Liver (tissue), 9 donors: ENCODE results near the gene CNTN3. TPM values are rescaled to one million over a fixed set of nuclear protein-coding genes. Genes with fewer than 3 reads are reported as not detected.

Experiments used
- DNase-seq: peaks from one replicate; pipeline ENCODE4 v3.0.0-alpha.2; 2017; ENCODE audit warnings: low spot score
- H3K27ac ChIP-seq, 2 donors: one replicate each; pipeline ENCODE4 v1.7.0; 2013; ENCODE audit warnings: inconsistent platforms in 2 of 2, low read length in 2 of 2, control low read depth in 1 of 2, low read depth in 1 of 2, mild to moderate bottlenecking in 1 of 2
- H3K27me3 ChIP-seq, 4 donors: one replicate each; pipeline versions ENCODE4 v1.6.1 to v1.7.0; 2013; ENCODE audit warnings: low read length in 3 of 4, inconsistent platforms in 1 of 4, mild to moderate bottlenecking in 1 of 4, moderate library complexity in 1 of 4; ENCODE audit not compliant: control insufficient read depth in 4 of 4, insufficient read depth in 4 of 4
- H3K36me3 ChIP-seq, 4 donors: one replicate each; pipeline versions ENCODE4 v1.6.1 to v1.7.0; 2013; ENCODE audit warnings: low read length in 3 of 4, mild to moderate bottlenecking in 3 of 4, low read depth in 1 of 4, moderate library complexity in 1 of 4; ENCODE audit not compliant: control insufficient read depth in 4 of 4, insufficient read depth in 3 of 4
- H3K4me1 ChIP-seq, 4 donors: one replicate each; pipeline versions ENCODE4 v1.6.1 to v1.7.0; 2013; ENCODE audit warnings: low read length in 3 of 4, mild to moderate bottlenecking in 3 of 4, moderate library complexity in 1 of 4; ENCODE audit not compliant: control insufficient read depth in 4 of 4, insufficient read depth in 4 of 4
- H3K4me3 ChIP-seq, 3 donors: one replicate each; pipeline versions ENCODE4 v1.6.1 to v1.7.0; 2013; ENCODE audit warnings: low read length in 3 of 3, control low read depth in 1 of 3, low read depth in 1 of 3, mild to moderate bottlenecking in 1 of 3
- H3K9ac ChIP-seq, 2 donors: one replicate each; pipeline ENCODE4 v1.7.0; 2013; ENCODE audit warnings: low read length in 2 of 2, mild to moderate bottlenecking in 2 of 2, moderate library complexity in 2 of 2, control low read depth in 1 of 2, low read depth in 1 of 2
- H3K9me3 ChIP-seq, 4 donors: one replicate each; pipeline versions ENCODE4 v1.6.1 to v1.7.0; 2013; ENCODE audit warnings: low read length in 3 of 4; ENCODE audit not compliant: control insufficient read depth in 4 of 4
- EGR1 ChIP-seq, 2 donors: IDR thresholded peaks; 2 replicates each; pipeline ENCODE4 v1.6.1; 2016 to 2018; ENCODE audit warnings: antibody characterized with exemption in 2 of 2, low read depth in 2 of 2
- FOXA1 ChIP-seq: IDR thresholded peaks from 2 replicates; pipeline ENCODE4 v1.6.1; 2016; ENCODE audit warnings: antibody characterized with exemption
- FOXA2 ChIP-seq: IDR thresholded peaks from 2 replicates; pipeline ENCODE4 v1.6.1; 2016; ENCODE audit warnings: antibody characterized with exemption
- GABPA ChIP-seq, 2 donors: IDR thresholded peaks in 1 of 2; conservative IDR thresholded peaks in 1 of 2; 2 replicates each; pipeline ENCODE4 v1.6.1; 2016; ENCODE audit warnings: antibody characterized with exemption in 2 of 2, mild to moderate bottlenecking in 1 of 2, moderate library complexity in 1 of 2
- HNF4A ChIP-seq, 2 donors: conservative IDR thresholded peaks; 2 replicates each; pipeline ENCODE4 v1.6.1; 2016; ENCODE audit warnings: antibody characterized with exemption in 2 of 2, mild to moderate bottlenecking in 2 of 2
- HNF4G ChIP-seq: IDR thresholded peaks from 2 replicates; pipeline ENCODE4 v1.6.1; 2016; ENCODE audit warnings: antibody characterized with exemption
- JUND ChIP-seq, 2 donors: IDR thresholded peaks; 2 replicates each; pipeline ENCODE4 v1.6.1; 2016; ENCODE audit warnings: antibody characterized with exemption in 2 of 2
- NR2F2 ChIP-seq: IDR thresholded peaks from 2 replicates; pipeline ENCODE4 v1.6.1; 2016; ENCODE audit warnings: antibody characterized with exemption
- RAD21 ChIP-seq, 2 donors: IDR thresholded peaks; 2 replicates each; pipeline ENCODE4 v1.6.1; 2016; ENCODE audit warnings: antibody characterized with exemption in 2 of 2, mild to moderate bottlenecking in 2 of 2
- RXRA ChIP-seq, 2 donors: IDR thresholded peaks; 2 replicates each; pipeline ENCODE4 v1.6.1; 2017 to 2018; ENCODE audit warnings: antibody characterized with exemption in 2 of 2, mild to moderate bottlenecking in 1 of 2
- TAF1 ChIP-seq: conservative IDR thresholded peaks from 2 replicates; pipeline ENCODE4 v1.6.1; 2016; ENCODE audit warnings: antibody characterized with exemption, mild to moderate bottlenecking
- YY1 ChIP-seq: IDR thresholded peaks from 2 replicates; pipeline ENCODE4 v1.6.1; 2016; ENCODE audit warnings: antibody characterized with exemption, mild to moderate bottlenecking
- ZBTB33 ChIP-seq: IDR thresholded peaks from 2 replicates; pipeline ENCODE4 v1.6.1; 2016; ENCODE audit warnings: antibody characterized with exemption
- WGBS: extraction: QIAGEN DNeasy Blood & Tissue Kit; methylation state at CpG from one replicate; pipeline ENCODE4 v1.1.7; 2013; 5-methylcytosine and 5-hydroxymethylcytosine counted together
- polyA plus RNA-seq, 2 donors: library from polyadenylated mRNA; stranded (reverse) in 1 of 2; unstranded in 1 of 2; fragments of 200-250 nt in 1 of 2; fragments of >200 nt in 1 of 2; fragmentation: Nextera tagmentation in 1 of 2; extraction: Ambion mirVana in 1 of 2; gene quantifications; one replicate each; pipeline versions ENCODE4 v1.2.1 to v1.2.3, GENCODE V29; 2013 to 2015
- total RNA-seq, 2 donors: library from RNA; depleted of rRNA; stranded (reverse); fragments of >200 nt; gene quantifications; one replicate each; pipeline ENCODE4 v1.2.3, GENCODE V29; 2014
- TF ChIP-seq, protein P1 (sequence below): fragments of 150-350 bp; IDR thresholded peaks from 2 replicates; pipeline ENCODE4 v1.5.1; 2017; ENCODE audit warnings: improper control_type of control experiment, low read depth, low read length; ENCODE audit not compliant: missing input control
- TF ChIP-seq, protein P2 (sequence below): IDR thresholded peaks from 2 replicates; pipeline ENCODE4 v1.6.1; 2016; ENCODE audit warnings: antibody characterized with exemption, mild to moderate bottlenecking
- TF ChIP-seq, protein P3 (sequence below): IDR thresholded peaks from 2 replicates; pipeline ENCODE4 v1.6.1; 2016; ENCODE audit warnings: antibody characterized with exemption
- donor health status: healthy.
- donor health status: healthy.
- donor health status: healthy.
- donor health status: healthy.
- donor health status: healthy.

The CNTN3 gene
- total and polyA plus RNA-seq, 4 donors: 0.09 to 1.0 (median 0.81) TPM

DNA sequence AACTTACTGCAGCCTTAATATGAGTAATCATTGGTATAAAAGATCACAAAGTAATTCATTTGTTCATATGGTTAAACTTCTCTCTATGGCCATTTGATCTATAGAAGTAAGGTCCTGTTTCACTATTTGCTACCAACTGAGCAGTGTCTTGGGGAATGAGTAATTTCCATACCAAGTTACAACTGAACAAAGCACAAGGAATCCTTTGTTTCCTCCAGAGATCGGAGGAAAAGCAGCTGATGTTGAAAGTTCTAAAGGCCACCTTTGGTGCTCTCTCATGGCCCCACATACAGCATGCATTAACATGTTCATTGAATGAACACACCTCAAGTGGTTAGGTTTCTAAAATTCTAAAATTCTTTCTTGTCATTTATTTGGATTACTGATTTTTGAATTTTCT is 7.1 kb upstream of the CNTN3 start:
- 81% methylated on average over 1 of the region's 1 CpG for WGBS
- no peak overlapping the region for H3K9ac ChIP-seq
- H3K4me1 ChIP-seq: no peaks in the 10 kb centered on the region
- TF ChIP-seq, protein P1, sequence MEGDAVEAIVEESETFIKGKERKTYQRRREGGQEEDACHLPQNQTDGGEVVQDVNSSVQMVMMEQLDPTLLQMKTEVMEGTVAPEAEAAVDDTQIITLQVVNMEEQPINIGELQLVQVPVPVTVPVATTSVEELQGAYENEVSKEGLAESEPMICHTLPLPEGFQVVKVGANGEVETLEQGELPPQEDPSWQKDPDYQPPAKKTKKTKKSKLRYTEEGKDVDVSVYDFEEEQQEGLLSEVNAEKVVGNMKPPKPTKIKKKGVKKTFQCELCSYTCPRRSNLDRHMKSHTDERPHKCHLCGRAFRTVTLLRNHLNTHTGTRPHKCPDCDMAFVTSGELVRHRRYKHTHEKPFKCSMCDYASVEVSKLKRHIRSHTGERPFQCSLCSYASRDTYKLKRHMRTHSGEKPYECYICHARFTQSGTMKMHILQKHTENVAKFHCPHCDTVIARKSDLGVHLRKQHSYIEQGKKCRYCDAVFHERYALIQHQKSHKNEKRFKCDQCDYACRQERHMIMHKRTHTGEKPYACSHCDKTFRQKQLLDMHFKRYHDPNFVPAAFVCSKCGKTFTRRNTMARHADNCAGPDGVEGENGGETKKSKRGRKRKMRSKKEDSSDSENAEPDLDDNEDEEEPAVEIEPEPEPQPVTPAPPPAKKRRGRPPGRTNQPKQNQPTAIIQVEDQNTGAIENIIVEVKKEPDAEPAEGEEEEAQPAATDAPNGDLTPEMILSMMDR: no peak
- TF ChIP-seq JUND (IDR thresholded peaks at IDR 0.05): no peak
- no peak for TF ChIP-seq GABPA (IDR thresholded peaks at IDR 0.05 in 1 of 2, conservative IDR thresholded peaks at IDR 0.05 in 1 of 2)
- H3K27me3 ChIP-seq: no peaks in the 10 kb centered on the region
- H3K27ac ChIP-seq: no peak overlapping the region
- H3K4me3 ChIP-seq: no peak overlapping the region
- DNase-seq: no peak
- H3K36me3 ChIP-seq: no peaks in the 10 kb centered on the region
- no peaks in the 10 kb centered on the region for H3K9me3 ChIP-seq

DNA sequence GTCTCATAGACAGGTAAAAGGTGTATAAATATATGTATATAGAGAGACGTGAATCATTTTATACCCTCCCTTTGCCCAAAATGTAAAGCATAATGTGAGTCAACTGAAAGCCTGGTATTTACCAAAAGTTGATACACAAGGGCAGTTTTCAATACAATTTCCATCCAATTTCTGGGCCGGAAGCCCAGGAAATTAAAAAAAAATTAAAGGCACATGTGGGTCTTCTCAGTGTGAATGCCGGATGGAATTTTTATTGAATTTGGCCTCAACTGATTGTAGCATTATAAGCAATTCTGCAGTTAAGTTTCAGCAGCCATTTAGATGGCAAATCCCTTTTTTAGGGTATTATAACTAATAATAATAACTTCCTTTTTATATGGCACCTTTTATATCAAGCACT is 3.3 kb upstream of the CNTN3 start:
- Histone ChIP-seq H3K27me3 (no peaks in the 10 kb centered on the region), H3K9ac (no peak overlapping the region), H3K4me3 (no peak overlapping the region), H3K4me1 (peaks cover 0 to 14% (median 8%) of the 10 kb centered on the region in 4 donors), H3K9me3 (no peaks in the 10 kb centered on the region), H3K27ac (no peak overlapping the region), H3K36me3 (no peaks in the 10 kb centered on the region)
- TF ChIP-seq YY1 (no peak), RXRA (IDR thresholded peaks at IDR 0.05) (no peak), HNF4G (no peak), TAF1 (no peak), FOXA1 (no peak), FOXA2 (no peak), RAD21 (IDR thresholded peaks at IDR 0.05) (no peak), HNF4A (conservative IDR thresholded peaks at IDR 0.05) (no peak), ZBTB33 (no peak), JUND (IDR thresholded peaks at IDR 0.05) (no peak), EGR1 (IDR thresholded peaks at IDR 0.05; ENCODE audit: low read depth in 2 of 2) (no peak), GABPA (IDR thresholded peaks at IDR 0.05 in 1 of 2, conservative IDR thresholded peaks at IDR 0.05 in 1 of 2) (no peak), NR2F2 (no peak)
- TF ChIP-seq, protein P1: no peak
- TF ChIP-seq, protein P2, sequence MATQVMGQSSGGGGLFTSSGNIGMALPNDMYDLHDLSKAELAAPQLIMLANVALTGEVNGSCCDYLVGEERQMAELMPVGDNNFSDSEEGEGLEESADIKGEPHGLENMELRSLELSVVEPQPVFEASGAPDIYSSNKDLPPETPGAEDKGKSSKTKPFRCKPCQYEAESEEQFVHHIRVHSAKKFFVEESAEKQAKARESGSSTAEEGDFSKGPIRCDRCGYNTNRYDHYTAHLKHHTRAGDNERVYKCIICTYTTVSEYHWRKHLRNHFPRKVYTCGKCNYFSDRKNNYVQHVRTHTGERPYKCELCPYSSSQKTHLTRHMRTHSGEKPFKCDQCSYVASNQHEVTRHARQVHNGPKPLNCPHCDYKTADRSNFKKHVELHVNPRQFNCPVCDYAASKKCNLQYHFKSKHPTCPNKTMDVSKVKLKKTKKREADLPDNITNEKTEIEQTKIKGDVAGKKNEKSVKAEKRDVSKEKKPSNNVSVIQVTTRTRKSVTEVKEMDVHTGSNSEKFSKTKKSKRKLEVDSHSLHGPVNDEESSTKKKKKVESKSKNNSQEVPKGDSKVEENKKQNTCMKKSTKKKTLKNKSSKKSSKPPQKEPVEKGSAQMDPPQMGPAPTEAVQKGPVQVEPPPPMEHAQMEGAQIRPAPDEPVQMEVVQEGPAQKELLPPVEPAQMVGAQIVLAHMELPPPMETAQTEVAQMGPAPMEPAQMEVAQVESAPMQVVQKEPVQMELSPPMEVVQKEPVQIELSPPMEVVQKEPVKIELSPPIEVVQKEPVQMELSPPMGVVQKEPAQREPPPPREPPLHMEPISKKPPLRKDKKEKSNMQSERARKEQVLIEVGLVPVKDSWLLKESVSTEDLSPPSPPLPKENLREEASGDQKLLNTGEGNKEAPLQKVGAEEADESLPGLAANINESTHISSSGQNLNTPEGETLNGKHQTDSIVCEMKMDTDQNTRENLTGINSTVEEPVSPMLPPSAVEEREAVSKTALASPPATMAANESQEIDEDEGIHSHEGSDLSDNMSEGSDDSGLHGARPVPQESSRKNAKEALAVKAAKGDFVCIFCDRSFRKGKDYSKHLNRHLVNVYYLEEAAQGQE: no peak
- TF ChIP-seq, protein P3, sequence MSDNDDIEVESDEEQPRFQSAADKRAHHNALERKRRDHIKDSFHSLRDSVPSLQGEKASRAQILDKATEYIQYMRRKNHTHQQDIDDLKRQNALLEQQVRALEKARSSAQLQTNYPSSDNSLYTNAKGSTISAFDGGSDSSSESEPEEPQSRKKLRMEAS: no peak
- no peak for DNase-seq
- WGBS: 87% methylated on average over 3 of the region's 3 CpGs
